ENCODE measurements around the gene DOK5. TPM values are rescaled to one million over a fixed set of nuclear protein-coding genes. Genes with fewer than 3 reads are reported as not detected.
A peak's percentile ranks its signal among the peaks of the same experiment; 100 is the strongest.

The DOK5 gene
- total and polyA plus RNA-seq, 2 experiments from 2014 or later: 5.0 to 6.9 TPM

DNA sequence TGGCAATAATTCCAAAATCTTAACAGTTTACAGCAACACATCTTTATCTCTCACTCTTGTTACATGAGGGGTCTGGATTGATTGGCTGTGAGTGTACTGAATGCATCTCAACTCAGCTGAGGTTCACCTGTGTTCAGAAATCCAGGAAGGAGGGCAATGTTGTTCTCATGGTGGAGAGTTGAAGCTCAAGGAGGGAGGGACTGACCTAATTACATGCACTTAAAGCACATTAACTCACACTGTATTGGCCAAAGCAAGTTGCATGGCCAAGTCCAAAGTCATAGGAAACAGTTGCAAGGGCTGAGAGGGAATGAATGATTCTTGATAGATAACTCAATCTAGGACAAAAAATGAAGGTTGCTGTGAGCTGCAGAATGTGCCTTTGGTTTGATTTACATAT, 102.2 kb downstream of the DOK5 start:
- H3K27ac Mint-ChIP-seq: 0 out of 2 replicates have a peak overlapping the region, but pooled peaks have one; percentile 5
- H3K36me3 Mint-ChIP-seq (ENCODE audit: low read depth): no peaks in the 10 kb centered on the region
- TF ChIP-seq POLR2AphosphoS5 (IDR thresholded peaks at IDR 0.05; ENCODE audit: low read depth) (no peak), EZH2phosphoT487 (IDR thresholded peaks at IDR 0.05; ENCODE audit: unreplicated experiment) (no peak), NANOG (IDR thresholded peaks at IDR 0.05; ENCODE audit: borderline replicate concordance) (no peak), JUNB (IDR thresholded peaks at IDR 0.05; ENCODE audit: unreplicated experiment) (no peak), ZNF114 (CRISPR knock-in tag; IDR thresholded peaks at IDR 0.05) (no peak), STAT1 (IDR thresholded peaks at IDR 0.05; ENCODE audit: unreplicated experiment) (no peak), EZH2 (IDR thresholded peaks at IDR 0.05; ENCODE audit: low read depth, unreplicated experiment) (no peak), CREB1 (CRISPR knock-in tag; IDR thresholded peaks at IDR 0.05; ENCODE audit: low read depth) (no peak)
- TF ChIP-seq, protein P1, sequence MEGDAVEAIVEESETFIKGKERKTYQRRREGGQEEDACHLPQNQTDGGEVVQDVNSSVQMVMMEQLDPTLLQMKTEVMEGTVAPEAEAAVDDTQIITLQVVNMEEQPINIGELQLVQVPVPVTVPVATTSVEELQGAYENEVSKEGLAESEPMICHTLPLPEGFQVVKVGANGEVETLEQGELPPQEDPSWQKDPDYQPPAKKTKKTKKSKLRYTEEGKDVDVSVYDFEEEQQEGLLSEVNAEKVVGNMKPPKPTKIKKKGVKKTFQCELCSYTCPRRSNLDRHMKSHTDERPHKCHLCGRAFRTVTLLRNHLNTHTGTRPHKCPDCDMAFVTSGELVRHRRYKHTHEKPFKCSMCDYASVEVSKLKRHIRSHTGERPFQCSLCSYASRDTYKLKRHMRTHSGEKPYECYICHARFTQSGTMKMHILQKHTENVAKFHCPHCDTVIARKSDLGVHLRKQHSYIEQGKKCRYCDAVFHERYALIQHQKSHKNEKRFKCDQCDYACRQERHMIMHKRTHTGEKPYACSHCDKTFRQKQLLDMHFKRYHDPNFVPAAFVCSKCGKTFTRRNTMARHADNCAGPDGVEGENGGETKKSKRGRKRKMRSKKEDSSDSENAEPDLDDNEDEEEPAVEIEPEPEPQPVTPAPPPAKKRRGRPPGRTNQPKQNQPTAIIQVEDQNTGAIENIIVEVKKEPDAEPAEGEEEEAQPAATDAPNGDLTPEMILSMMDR (conservative IDR thresholded peaks at IDR 0.05; ENCODE audit: low read depth in 2 of 2): no peak
- TF ChIP-seq, protein P2, sequence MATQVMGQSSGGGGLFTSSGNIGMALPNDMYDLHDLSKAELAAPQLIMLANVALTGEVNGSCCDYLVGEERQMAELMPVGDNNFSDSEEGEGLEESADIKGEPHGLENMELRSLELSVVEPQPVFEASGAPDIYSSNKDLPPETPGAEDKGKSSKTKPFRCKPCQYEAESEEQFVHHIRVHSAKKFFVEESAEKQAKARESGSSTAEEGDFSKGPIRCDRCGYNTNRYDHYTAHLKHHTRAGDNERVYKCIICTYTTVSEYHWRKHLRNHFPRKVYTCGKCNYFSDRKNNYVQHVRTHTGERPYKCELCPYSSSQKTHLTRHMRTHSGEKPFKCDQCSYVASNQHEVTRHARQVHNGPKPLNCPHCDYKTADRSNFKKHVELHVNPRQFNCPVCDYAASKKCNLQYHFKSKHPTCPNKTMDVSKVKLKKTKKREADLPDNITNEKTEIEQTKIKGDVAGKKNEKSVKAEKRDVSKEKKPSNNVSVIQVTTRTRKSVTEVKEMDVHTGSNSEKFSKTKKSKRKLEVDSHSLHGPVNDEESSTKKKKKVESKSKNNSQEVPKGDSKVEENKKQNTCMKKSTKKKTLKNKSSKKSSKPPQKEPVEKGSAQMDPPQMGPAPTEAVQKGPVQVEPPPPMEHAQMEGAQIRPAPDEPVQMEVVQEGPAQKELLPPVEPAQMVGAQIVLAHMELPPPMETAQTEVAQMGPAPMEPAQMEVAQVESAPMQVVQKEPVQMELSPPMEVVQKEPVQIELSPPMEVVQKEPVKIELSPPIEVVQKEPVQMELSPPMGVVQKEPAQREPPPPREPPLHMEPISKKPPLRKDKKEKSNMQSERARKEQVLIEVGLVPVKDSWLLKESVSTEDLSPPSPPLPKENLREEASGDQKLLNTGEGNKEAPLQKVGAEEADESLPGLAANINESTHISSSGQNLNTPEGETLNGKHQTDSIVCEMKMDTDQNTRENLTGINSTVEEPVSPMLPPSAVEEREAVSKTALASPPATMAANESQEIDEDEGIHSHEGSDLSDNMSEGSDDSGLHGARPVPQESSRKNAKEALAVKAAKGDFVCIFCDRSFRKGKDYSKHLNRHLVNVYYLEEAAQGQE (IDR thresholded peaks at IDR 0.05; ENCODE audit: unreplicated experiment): no peak
- TF ChIP-seq, protein P3, sequence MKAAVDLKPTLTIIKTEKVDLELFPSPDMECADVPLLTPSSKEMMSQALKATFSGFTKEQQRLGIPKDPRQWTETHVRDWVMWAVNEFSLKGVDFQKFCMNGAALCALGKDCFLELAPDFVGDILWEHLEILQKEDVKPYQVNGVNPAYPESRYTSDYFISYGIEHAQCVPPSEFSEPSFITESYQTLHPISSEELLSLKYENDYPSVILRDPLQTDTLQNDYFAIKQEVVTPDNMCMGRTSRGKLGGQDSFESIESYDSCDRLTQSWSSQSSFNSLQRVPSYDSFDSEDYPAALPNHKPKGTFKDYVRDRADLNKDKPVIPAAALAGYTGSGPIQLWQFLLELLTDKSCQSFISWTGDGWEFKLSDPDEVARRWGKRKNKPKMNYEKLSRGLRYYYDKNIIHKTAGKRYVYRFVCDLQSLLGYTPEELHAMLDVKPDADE (IDR thresholded peaks at IDR 0.05): no peak

More for the DNA sequence above, 102.2 kb downstream of the DOK5 start:
- H3K4me1 Mint-ChIP-seq: peaks cover 3% of the 10 kb centered on the region; the same call in 2 of the 3 replicates
- H3K9me3 Mint-ChIP-seq: no peaks in the 10 kb centered on the region
- H3K27me3 Mint-ChIP-seq (ENCODE audit: insufficient read depth, low read depth, poor library complexity): peaks cover 3% of the 10 kb centered on the region
- Histone ChIP-seq H3K4me3 (no peak overlapping the region), H3K9me2 (ENCODE audit: insufficient read depth) (no peaks in the 10 kb centered on the region), H3K27ac (ENCODE audit: low read depth) (no peak overlapping the region), H2AFZ (no peak overlapping the region), H3F3A (replicated peaks; ENCODE audit: low read depth) (no peaks in the 10 kb centered on the region), H3K27me3 (ENCODE audit: insufficient read depth) (no peaks in the 10 kb centered on the region), H4K20me1 (replicated peaks; ENCODE audit: insufficient read depth) (no peaks in the 10 kb centered on the region), H3K79me2 (replicated peaks; ENCODE audit: insufficient read depth) (no peaks in the 10 kb centered on the region), H3K36me3 (ENCODE audit: insufficient read depth) (no peaks in the 10 kb centered on the region), H3K4me1 (ENCODE audit: insufficient read depth) (no peaks in the 10 kb centered on the region), H3K4me2 (no peak overlapping the region)
- no peak for ATAC-seq
- DNase-seq (ENCODE audit: low spot score): no peak
- H3K4me3 Mint-ChIP-seq: no peak overlapping the region

All from GM23338 (cell line).